A549 treated with DMSO at 1 μM for 4 hours (cell line): ENCODE results near the gene RPN2. TPM values are rescaled to one million over a fixed set of nuclear protein-coding genes. Genes with fewer than 3 reads are reported as not detected.

Experiments used
- total RNA-seq: library from RNA; stranded (reverse); fragments of 200-300 nt; extraction: Qiagen RNA extraction; gene quantifications from 5 replicates; pipeline ENCODE4 v1.2.3, GENCODE V29; 2022; ENCODE audit warnings: low read depth

Gene RPN2
- total RNA-seq: 257 to 271 TPM (median 268 TPM) in 5 replicates

DNA sequence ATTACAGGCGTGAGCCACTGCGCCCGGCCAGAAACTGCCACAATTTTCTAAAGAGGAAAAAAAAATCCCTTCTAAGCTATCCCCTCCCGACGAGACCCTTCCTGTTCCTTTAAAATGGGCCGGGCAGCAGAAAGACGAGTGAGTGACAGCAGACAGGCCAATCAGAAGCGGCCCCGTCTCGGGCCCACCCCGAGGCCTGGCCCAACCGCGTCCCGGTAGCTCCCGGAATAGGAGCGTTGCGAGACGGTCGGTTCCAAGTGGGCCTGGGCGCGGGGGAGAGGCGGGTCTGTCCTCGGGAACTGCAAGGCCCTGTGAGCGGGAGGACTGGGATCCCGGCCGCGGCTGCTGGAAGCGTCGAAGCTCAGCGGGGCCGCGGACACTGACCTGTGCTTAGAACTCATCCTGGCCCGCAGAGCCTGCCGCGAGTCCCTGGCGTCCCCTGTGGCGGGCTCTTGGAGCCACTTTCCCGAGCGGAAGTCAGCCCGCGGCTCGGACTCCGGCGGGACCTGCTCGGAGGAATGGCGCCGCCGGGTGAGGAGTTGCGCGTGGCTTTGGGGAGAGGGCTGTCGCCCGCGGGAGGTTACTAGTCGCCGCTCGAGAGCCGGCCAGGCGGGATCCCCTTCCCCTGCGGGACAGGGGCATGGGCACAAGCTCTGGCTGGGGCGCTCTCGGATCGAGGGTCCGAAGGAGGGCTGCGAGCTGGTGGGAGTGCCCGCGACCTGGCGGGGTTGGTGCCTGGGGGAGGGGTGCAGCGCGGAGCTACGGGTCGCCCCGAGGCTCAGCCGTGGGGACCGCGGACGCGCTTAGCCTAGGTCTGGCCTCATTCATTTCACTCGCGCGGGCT, at the start of gene RPN2, which contains the start of gene MROH8:
TSS of gene RPN2 (plus strand) at position 492 of the 844 bp plus-strand sequence. CDS start at position 519, 27 bp downstream.
TSS of gene MROH8 (minus strand) at position 710 of the 844 bp plus-strand sequence.

DNA sequence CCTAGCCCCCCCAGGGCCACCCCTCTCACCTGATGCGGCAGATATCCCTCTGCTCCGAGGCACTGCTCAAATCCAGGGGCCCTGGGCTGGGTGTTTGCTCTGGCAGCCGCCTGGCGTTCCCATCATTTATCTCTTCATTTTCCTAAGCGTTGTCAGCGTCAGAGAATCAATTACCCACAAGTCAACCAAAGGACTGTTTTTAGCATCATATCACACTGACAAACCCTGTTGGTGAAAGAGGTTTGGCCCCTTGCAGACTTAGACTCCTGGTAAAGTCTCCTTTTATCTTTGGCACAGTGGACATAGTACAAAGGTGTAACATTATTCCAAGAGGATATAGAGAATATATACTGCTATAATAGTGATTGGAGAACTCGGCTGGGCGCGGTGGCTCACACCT, 82.6 kb downstream of the RPN2 start, which contains the start of gene GHRH:
TSS of gene GHRH (minus strand) at position 101 of the 400 bp plus-strand sequence. CDS start 4,925 bp downstream, outside the sequence.

Other genes with a start within 250 kb of the RPN2 start
- 6.8 to 8.6 TPM (median 8.1 TPM) in 5 replicates for gene SAMHD1, start 227.6 kb upstream of the RPN2 start, total RNA-seq
- gene RBL1, start 83.3 kb upstream of the RPN2 start, total RNA-seq: 9.3 to 12.6 TPM (median 11.5 TPM) in 5 replicates
- gene MROH8, start 218 bp downstream of the RPN2 start, total RNA-seq: 0.62 to 1.1 TPM (median 1.00 TPM) in 5 replicates
- gene GHRH, start 82.5 kb downstream of the RPN2 start, total RNA-seq: not detected in 5 replicates
- 89.9 to 101 TPM (median 97.6 TPM) in 5 replicates for gene MANBAL, start 110.3 kb downstream of the RPN2 start, total RNA-seq
- 166 to 205 TPM (median 196 TPM) in 5 replicates for gene SRC, start 166.8 kb downstream of the RPN2 start, total RNA-seq